Skeletal muscle satellite cell (primary cell): ENCODE results near the gene TNNI2.
"Not testable (repeated sequence)": the region's sequence is repeated elsewhere in the genome, so short reads cannot be mapped to it uniquely, and the experiment has no call there.

Source experiments
- H3K27me3 ChIP-seq: 2 replicates; pipeline ENCODE4 v1.7.0; 2013; ENCODE audit warnings: low read length; ENCODE audit not compliant: control insufficient read depth, insufficient read depth
- H3K36me3 ChIP-seq: 2 replicates; pipeline ENCODE4 v1.7.0; 2013; ENCODE audit warnings: mild to moderate bottlenecking, control low read depth, low read length; ENCODE audit not compliant: insufficient read depth
- H3K4me1 ChIP-seq: 2 replicates; pipeline ENCODE4 v1.7.0; 2013; ENCODE audit warnings: low read length; ENCODE audit not compliant: control insufficient read depth, insufficient read depth
- H3K4me2 ChIP-seq: 2 replicates; pipeline ENCODE4 v1.7.0; 2013; ENCODE audit warnings: mild to moderate bottlenecking, low read length
- H3K4me3 ChIP-seq: 2 replicates; pipeline ENCODE4 v1.7.0; 2013; ENCODE audit warnings: low read length
- H3K9ac ChIP-seq: 2 replicates; pipeline ENCODE4 v1.7.0; 2013; ENCODE audit warnings: mild to moderate bottlenecking, low read depth, low read length, moderate library complexity
- H3K9me3 ChIP-seq: replicated peaks from 2 replicates; pipeline ENCODE4 v1.7.0; 2013; ENCODE audit warnings: mild to moderate bottlenecking, control low read depth, low read length

Gene TNNI2

GRCh38 chr11:1875093-1875850, 36.5 kb downstream of the TNNI2 start:
- no peaks in the 10 kb centered on the region for H3K27me3 ChIP-seq
- H3K9me3 ChIP-seq: no peaks in the 10 kb centered on the region
- peaks cover 68% of the 10 kb centered on the region for H3K4me1 ChIP-seq
- peak overlapping the region; percentile 62 for H3K9ac ChIP-seq
- H3K36me3 ChIP-seq: peaks cover 14% of the 10 kb centered on the region
- peak overlapping the region; percentile 59 for H3K4me3 ChIP-seq
- H3K4me2 ChIP-seq: peak overlapping the region; percentile 79

GRCh38 chr11:1875851-1876301, 37.1 kb downstream of the TNNI2 start:
- Histone ChIP-seq H3K4me3 (peak overlapping the region; percentile 59), H3K36me3 (peaks cover 18% of the 10 kb centered on the region), H3K9ac (peak overlapping the region; percentile 62), H3K4me1 (peaks cover 68% of the 10 kb centered on the region), H3K4me2 (peak overlapping the region; percentile 79)
- not testable (repeated sequence) for H3K9me3 ChIP-seq, H3K27me3 ChIP-seq

GRCh38 chr11:1876361-1877063, 37.7 kb downstream of the TNNI2 start:
- H3K4me3 ChIP-seq: peak overlapping the region; percentile 59
- peaks cover 25% of the 10 kb centered on the region for H3K36me3 ChIP-seq
- no peaks in the 10 kb centered on the region for H3K27me3 ChIP-seq
- peaks cover 73% of the 10 kb centered on the region for H3K4me1 ChIP-seq
- H3K9ac ChIP-seq: peak overlapping the region; percentile 62
- H3K4me2 ChIP-seq: peak overlapping the region; percentile 79
- no peaks in the 10 kb centered on the region for H3K9me3 ChIP-seq

GRCh38 chr11:1877211-1878136, 38.7 kb downstream of the TNNI2 start:
- Histone ChIP-seq H3K4me1 (peaks cover 82% of the 10 kb centered on the region), H3K36me3 (peaks cover 33% of the 10 kb centered on the region), H3K9ac (peak overlapping the region; percentile 62), H3K4me2 (peak overlapping the region; percentile 73), H3K27me3 (no peaks in the 10 kb centered on the region), H3K9me3 (no peaks in the 10 kb centered on the region), H3K4me3 (peak overlapping the region; percentile 48)

GRCh38 chr11:1878137-1879031, 39.6 kb downstream of the TNNI2 start:
- H3K27me3 ChIP-seq: no peaks in the 10 kb centered on the region
- peaks cover 82% of the 10 kb centered on the region for H3K4me1 ChIP-seq

GRCh38 chr11:1879342-1879940, 40.7 kb downstream of the TNNI2 start:
- Histone ChIP-seq H3K27me3 (no peaks in the 10 kb centered on the region), H3K4me2 (peak overlapping the region; percentile 67), H3K4me3 (no peak overlapping the region), H3K36me3 (peaks cover 52% of the 10 kb centered on the region), H3K9me3 (no peaks in the 10 kb centered on the region), H3K9ac (peak overlapping the region; percentile 92), H3K4me1 (peaks cover 76% of the 10 kb centered on the region)

More at GRCh38 chr11:1878137-1879031, 39.6 kb downstream of the TNNI2 start:
- Histone ChIP-seq H3K4me3 (no peak overlapping the region), H3K4me2 (peak overlapping the region; percentile 73), H3K36me3 (peaks cover 42% of the 10 kb centered on the region), H3K9me3 (no peaks in the 10 kb centered on the region), H3K9ac (peak overlapping the region; percentile 62)

- Histone ChIP-seq H3K9ac (peak overlapping the region; percentile 92), H3K36me3 (peaks cover 59% of the 10 kb centered on the region), H3K4me3 (peak overlapping the region; percentile 41), H3K9me3 (no peaks in the 10 kb centered on the region), H3K4me1 (peaks cover 69% of the 10 kb centered on the region), H3K27me3 (no peaks in the 10 kb centered on the region), H3K4me2 (peak overlapping the region; percentile 67)
These were observed 41.4 kb downstream of the TNNI2 start for GRCh38 chr11:1879941-1880720.

- H3K4me2 ChIP-seq: peak overlapping the region; percentile 67
- no peaks in the 10 kb centered on the region for H3K9me3 ChIP-seq
- peaks cover 62% of the 10 kb centered on the region for H3K4me1 ChIP-seq
- H3K9ac ChIP-seq: peak overlapping the region; percentile 92
- H3K36me3 ChIP-seq: peaks cover 62% of the 10 kb centered on the region
- no peaks in the 10 kb centered on the region for H3K27me3 ChIP-seq
- H3K4me3 ChIP-seq: peak overlapping the region; percentile 41
These were observed 42.1 kb downstream of the TNNI2 start for GRCh38 chr11:1880746-1881441.

- Histone ChIP-seq H3K9me3 (no peaks in the 10 kb centered on the region), H3K4me2 (peak overlapping the region; percentile 67), H3K4me1 (peaks cover 54% of the 10 kb centered on the region), H3K36me3 (peaks cover 70% of the 10 kb centered on the region), H3K27me3 (no peaks in the 10 kb centered on the region), H3K4me3 (no peak overlapping the region), H3K9ac (peak overlapping the region; percentile 92)
These were observed 42.9 kb downstream of the TNNI2 start for GRCh38 chr11:1881442-1882264.
